ENCODE data around the gene MTM1. TPM values are rescaled to one million over a fixed set of nuclear protein-coding genes. Genes with fewer than 3 reads are reported as not detected.

MTM1 gene
- polyA plus RNA-seq, 3 donors: 6.5 to 23.4 (median 17.0) TPM

GRCh38 chrX:150544222-150544787, 24.1 kb upstream of the MTM1 start:
- no peak overlapping the region for H2AFZ ChIP-seq (ENCODE audit: insufficient read depth, low read depth, low read length, poor library complexity, severe bottlenecking)
- TF ChIP-seq, protein P1, sequence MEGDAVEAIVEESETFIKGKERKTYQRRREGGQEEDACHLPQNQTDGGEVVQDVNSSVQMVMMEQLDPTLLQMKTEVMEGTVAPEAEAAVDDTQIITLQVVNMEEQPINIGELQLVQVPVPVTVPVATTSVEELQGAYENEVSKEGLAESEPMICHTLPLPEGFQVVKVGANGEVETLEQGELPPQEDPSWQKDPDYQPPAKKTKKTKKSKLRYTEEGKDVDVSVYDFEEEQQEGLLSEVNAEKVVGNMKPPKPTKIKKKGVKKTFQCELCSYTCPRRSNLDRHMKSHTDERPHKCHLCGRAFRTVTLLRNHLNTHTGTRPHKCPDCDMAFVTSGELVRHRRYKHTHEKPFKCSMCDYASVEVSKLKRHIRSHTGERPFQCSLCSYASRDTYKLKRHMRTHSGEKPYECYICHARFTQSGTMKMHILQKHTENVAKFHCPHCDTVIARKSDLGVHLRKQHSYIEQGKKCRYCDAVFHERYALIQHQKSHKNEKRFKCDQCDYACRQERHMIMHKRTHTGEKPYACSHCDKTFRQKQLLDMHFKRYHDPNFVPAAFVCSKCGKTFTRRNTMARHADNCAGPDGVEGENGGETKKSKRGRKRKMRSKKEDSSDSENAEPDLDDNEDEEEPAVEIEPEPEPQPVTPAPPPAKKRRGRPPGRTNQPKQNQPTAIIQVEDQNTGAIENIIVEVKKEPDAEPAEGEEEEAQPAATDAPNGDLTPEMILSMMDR (IDR thresholded peaks at IDR 0.05): no peak

DNA sequence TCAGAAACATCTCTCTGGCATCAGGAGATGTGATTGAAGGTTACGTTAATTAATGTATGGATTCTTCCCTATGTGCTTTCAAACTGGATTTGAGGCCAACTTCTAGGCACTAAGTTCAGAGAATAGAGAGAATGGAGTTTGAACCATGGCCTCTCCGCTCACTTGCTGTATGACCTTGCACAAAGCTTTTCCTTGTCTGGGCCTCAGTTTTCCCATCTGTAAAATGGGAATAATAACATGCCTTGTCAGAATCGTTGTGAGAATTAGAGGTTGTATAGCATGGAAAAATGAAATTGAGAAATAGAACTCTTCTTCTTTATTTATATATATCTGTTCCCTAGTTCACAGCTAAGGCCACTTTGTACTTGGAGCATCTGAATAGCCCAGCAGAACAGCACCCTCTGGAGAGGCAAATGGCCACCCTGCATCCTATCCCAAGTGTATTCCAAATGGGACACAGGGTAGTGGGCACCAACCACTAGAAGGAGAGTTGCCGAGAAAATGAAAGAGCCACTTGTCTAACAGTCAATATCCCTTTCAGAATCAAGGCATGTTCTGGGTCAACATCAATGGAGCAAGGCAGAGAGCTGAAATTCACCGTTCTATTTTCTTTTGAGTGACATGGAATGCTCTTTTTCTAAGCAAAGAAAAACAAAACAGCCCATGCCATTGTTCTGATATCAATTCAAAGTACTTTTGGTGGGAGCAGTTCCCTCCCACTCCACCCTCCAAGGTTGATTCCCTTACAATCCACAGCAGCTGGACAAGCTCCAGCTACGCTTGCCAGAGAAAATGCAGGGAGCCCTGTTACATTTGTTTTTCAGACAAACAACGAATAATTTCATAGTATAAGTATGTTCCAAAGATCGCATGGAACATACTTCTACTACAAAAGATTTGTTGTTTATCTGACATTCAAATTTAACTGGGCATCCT, 23.3 kb upstream of the MTM1 start:
- Histone ChIP-seq H3K4me3 (replicated peaks in 1 of 3; ENCODE audit: low read depth in 2 of 3, low read length in 3 of 3) (no peak overlapping the region), H3K4me1 (ENCODE audit: control insufficient read depth in 1 of 2, insufficient read depth in 2 of 2, low read length in 2 of 2) (peaks cover 32 to 37% of the 10 kb centered on the region in 2 donors), H3K27me3 (ENCODE audit: control insufficient read depth in 2 of 2, insufficient read depth in 2 of 2, low read length in 2 of 2) (no peaks in the 10 kb centered on the region), H2AFZ (ENCODE audit: insufficient read depth, low read depth, low read length, poor library complexity, severe bottlenecking) (no peak overlapping the region), H3K9me3 (replicated peaks in 1 of 2; ENCODE audit: control insufficient read depth in 1 of 2, insufficient read depth in 1 of 2, low read length in 2 of 2) (no peaks in the 10 kb centered on the region), H4K20me1 (ENCODE audit: insufficient read depth, low read length) (no peaks in the 10 kb centered on the region), H3K4me2 (replicated peaks; ENCODE audit: extremely low read depth, low read length, poor library complexity, severe bottlenecking) (no peak overlapping the region), H3K27ac (ENCODE audit: low read depth in 1 of 2, low read length in 2 of 2) (no peak overlapping the region), H3K9ac (ENCODE audit: insufficient read depth, low read length, poor library complexity, severe bottlenecking) (no peak overlapping the region), H3K36me3 (replicated peaks in 1 of 2; ENCODE audit: control insufficient read depth in 1 of 2, insufficient read depth in 2 of 2, low read length in 2 of 2) (no peaks in the 10 kb centered on the region), H3K79me2 (ENCODE audit: insufficient read depth, low read length) (no peaks in the 10 kb centered on the region)
- DNase-seq: no peak
- Mint-ChIP-seq H3K9me3 (peaks cover 0 to 5% (median 0%) of the 10 kb centered on the region in 7 donors), H3K36me3 (no peaks in the 10 kb centered on the region), H3K27ac (no peak overlapping the region), H3K27me3 (ENCODE audit: low read depth in 3 of 3) (no peaks in the 10 kb centered on the region), H3K4me3 (no peak overlapping the region), H3K4me1 (peaks cover 30% of the 10 kb centered on the region)
- WGBS (ENCODE audit: insufficient coverage): 100% methylated on average over 1 of the region's 8 CpGs
- TF ChIP-seq, protein P1 (IDR thresholded peaks at IDR 0.05): no peak
- intact Hi-C loops (cut with micrococcal nuclease): no loop called here

More at GRCh38 chrX:150544222-150544787, 24.1 kb upstream of the MTM1 start:
- Mint-ChIP-seq H3K9me3 (peaks cover 0 to 5% (median 0%) of the 10 kb centered on the region in 7 donors), H3K4me3 (no peak overlapping the region), H3K27ac (peak overlapping the region in 1 of 7 donors; percentile 14), H3K4me1 (peaks cover 26% of the 10 kb centered on the region), H3K36me3 (no peaks in the 10 kb centered on the region), H3K27me3 (ENCODE audit: low read depth in 3 of 3) (no peaks in the 10 kb centered on the region)
- DNase-seq: no peak
- Histone ChIP-seq H3K9me3 (replicated peaks in 1 of 2; ENCODE audit: control insufficient read depth in 1 of 2, insufficient read depth in 1 of 2, low read length in 2 of 2) (no peaks in the 10 kb centered on the region), H3K4me2 (replicated peaks; ENCODE audit: extremely low read depth, low read length, poor library complexity, severe bottlenecking) (no peak overlapping the region), H3K79me2 (ENCODE audit: insufficient read depth, low read length) (no peaks in the 10 kb centered on the region), H3K4me1 (ENCODE audit: control insufficient read depth in 1 of 2, insufficient read depth in 2 of 2, low read length in 2 of 2) (peaks cover 29 to 32% of the 10 kb centered on the region in 2 donors), H4K20me1 (ENCODE audit: insufficient read depth, low read length) (no peaks in the 10 kb centered on the region), H3K9ac (ENCODE audit: insufficient read depth, low read length, poor library complexity, severe bottlenecking) (no peak overlapping the region), H3K27ac (ENCODE audit: low read depth in 1 of 2, low read length in 2 of 2) (no peak overlapping the region), H3K36me3 (replicated peaks in 1 of 2; ENCODE audit: control insufficient read depth in 1 of 2, insufficient read depth in 2 of 2, low read length in 2 of 2) (no peaks in the 10 kb centered on the region), H3K4me3 (replicated peaks in 1 of 3; ENCODE audit: low read depth in 2 of 3, low read length in 3 of 3) (no peak overlapping the region), H3K27me3 (ENCODE audit: control insufficient read depth in 2 of 2, insufficient read depth in 2 of 2, low read length in 2 of 2) (no peaks in the 10 kb centered on the region)
- WGBS (ENCODE audit: insufficient coverage): 53% methylated on average over 6 of the region's 11 CpGs
- intact Hi-C loops (cut with micrococcal nuclease): no loop called here

All from CD14-positive monocyte (primary cell).